Brain microvascular endothelial cell (primary cell): ENCODE data around the gene KREMEN2.

Experiments
- DNase-seq: peaks from one replicate; pipeline ENCODE4 v3.0.0-alpha.2; 2020
- H3K27ac ChIP-seq: fragments of 250-450 bp; sonication (Bioruptor Pico); 2 replicates; pipeline ENCODE4 v1.5.1; 2020; ENCODE audit warnings: mild to moderate bottlenecking, moderate library complexity
- H3K27me3 ChIP-seq: fragments of 250-450 bp; sonication (Bioruptor Pico); replicated peaks from 2 replicates; pipeline ENCODE4 v1.5.1; 2020; ENCODE audit warnings: mild to moderate bottlenecking
- H3K36me3 ChIP-seq: fragments of 250-450 bp; sonication (Bioruptor Pico); replicated peaks from 2 replicates; pipeline ENCODE4 v1.5.1; 2020; ENCODE audit warnings: mild to moderate bottlenecking
- H3K4me3 ChIP-seq: 2 replicates; pipeline ENCODE4 v1.5.1; 2011; ENCODE audit warnings: low read depth, mild to moderate bottlenecking, control low read depth, low read length, moderate library complexity
- in situ Hi-C: cut with HindIII; loops from 2 replicates; pipeline ENCODE4 v1.10.0; 2017; ENCODE audit warnings: low sequenced_read_pairs, low pct_ligation_motif_present
- TF ChIP-seq, protein P1 (sequence below): IDR thresholded peaks from 2 replicates; pipeline ENCODE4 v1.5.1; 2011; ENCODE audit warnings: low read depth, mild to moderate bottlenecking, moderate library complexity, low read length, control low read depth, inconsistent platforms; ENCODE audit errors: missing control alignments

KREMEN2 gene

DNA sequence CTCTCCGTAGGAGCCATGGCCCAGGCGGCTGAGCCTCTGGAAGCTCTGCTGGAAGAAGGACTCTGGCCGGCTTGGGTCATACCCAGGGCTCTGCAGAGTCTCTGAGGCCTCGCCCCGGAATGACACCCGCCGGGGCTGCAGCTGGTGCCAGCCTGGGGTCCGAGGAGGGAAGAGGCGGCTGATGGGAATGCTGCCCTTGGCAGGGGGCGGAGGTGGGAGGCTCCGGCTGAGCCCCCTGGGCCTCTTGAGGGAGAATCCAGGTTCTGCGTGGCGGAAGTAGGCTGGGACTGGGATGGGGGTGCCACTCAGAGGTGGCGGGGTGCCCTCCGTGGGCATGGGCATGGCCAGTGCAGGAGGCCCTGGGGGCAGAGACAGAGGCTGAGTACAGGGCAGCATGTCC is 12.6 kb downstream of the KREMEN2 start:
- DNase-seq = no peak
- Histone ChIP-seq H3K27ac (no peak overlapping the region), H3K27me3 (no peaks in the 10 kb centered on the region), H3K4me3 (no peak overlapping the region), H3K36me3 (no peaks in the 10 kb centered on the region)
- in situ Hi-C loops = no loop called here
- TF ChIP-seq, protein P1, sequence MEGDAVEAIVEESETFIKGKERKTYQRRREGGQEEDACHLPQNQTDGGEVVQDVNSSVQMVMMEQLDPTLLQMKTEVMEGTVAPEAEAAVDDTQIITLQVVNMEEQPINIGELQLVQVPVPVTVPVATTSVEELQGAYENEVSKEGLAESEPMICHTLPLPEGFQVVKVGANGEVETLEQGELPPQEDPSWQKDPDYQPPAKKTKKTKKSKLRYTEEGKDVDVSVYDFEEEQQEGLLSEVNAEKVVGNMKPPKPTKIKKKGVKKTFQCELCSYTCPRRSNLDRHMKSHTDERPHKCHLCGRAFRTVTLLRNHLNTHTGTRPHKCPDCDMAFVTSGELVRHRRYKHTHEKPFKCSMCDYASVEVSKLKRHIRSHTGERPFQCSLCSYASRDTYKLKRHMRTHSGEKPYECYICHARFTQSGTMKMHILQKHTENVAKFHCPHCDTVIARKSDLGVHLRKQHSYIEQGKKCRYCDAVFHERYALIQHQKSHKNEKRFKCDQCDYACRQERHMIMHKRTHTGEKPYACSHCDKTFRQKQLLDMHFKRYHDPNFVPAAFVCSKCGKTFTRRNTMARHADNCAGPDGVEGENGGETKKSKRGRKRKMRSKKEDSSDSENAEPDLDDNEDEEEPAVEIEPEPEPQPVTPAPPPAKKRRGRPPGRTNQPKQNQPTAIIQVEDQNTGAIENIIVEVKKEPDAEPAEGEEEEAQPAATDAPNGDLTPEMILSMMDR = no peak

DNA sequence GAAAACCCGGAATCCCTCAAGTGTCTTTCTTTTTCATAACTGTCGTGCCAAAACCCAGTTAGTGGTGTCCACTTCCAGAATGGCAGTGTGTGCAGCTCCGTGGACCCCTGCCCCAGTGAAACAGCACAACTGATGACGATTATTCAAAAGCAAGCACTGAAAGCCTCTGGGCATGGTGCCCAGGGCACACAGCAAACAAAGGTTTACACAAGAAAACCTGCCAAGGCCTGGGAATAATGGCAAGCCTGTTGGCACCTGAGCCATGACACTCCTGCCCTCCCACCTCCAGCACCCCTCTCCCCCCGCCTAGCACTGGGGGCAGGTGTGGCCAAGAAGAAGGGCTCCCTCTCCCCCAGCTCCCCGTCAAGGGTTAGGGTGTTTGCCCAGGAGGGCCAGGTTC is 13.4 kb downstream of the KREMEN2 start:
- no peak overlapping the region for H3K27ac ChIP-seq
- no peaks in the 10 kb centered on the region for H3K36me3 ChIP-seq
- TF ChIP-seq, protein P1 = no peak

DNA sequence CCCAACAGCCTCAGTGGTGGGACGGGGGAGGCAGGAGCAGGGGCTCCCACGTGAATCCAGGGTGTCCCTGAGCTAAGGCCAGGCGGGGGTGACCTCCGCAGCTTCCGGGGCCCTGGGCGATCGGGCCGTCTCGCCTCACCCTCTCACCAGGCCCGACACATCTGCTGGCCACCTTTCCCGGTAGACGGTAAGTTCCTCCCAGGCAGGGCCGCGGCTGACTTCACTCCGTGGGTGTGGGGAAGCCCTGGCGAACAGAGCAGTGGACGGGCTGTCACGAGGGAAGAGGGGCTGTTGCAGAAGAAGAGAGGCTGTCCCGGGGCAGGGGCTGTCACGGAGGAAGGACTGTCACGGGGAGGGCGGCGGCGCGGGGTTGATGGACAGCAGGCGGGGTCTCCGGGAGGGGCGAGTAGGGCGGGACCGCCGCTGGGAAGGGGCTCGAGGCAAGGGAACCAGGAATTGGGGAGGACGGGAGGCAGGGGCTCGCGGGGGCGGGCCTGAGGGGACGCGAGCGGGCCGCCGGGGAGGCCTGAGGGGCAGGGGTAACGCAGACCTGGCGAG is 15.7 kb downstream of the KREMEN2 start:
- in situ Hi-C loops = no loop called here
- DNase-seq = no peak
- H3K27me3 ChIP-seq = no peaks in the 10 kb centered on the region
- TF ChIP-seq, protein P1 = no peak
- no peaks in the 10 kb centered on the region for H3K36me3 ChIP-seq
- H3K27ac ChIP-seq = no peak overlapping the region
- H3K4me3 ChIP-seq = peak overlapping the region; percentile 74

More for the DNA sequence above, 13.4 kb downstream of the KREMEN2 start:
- DNase-seq = no peak
- Histone ChIP-seq H3K4me3 (no peak overlapping the region), H3K27me3 (no peaks in the 10 kb centered on the region)
- in situ Hi-C loops = no loop called here

DNA sequence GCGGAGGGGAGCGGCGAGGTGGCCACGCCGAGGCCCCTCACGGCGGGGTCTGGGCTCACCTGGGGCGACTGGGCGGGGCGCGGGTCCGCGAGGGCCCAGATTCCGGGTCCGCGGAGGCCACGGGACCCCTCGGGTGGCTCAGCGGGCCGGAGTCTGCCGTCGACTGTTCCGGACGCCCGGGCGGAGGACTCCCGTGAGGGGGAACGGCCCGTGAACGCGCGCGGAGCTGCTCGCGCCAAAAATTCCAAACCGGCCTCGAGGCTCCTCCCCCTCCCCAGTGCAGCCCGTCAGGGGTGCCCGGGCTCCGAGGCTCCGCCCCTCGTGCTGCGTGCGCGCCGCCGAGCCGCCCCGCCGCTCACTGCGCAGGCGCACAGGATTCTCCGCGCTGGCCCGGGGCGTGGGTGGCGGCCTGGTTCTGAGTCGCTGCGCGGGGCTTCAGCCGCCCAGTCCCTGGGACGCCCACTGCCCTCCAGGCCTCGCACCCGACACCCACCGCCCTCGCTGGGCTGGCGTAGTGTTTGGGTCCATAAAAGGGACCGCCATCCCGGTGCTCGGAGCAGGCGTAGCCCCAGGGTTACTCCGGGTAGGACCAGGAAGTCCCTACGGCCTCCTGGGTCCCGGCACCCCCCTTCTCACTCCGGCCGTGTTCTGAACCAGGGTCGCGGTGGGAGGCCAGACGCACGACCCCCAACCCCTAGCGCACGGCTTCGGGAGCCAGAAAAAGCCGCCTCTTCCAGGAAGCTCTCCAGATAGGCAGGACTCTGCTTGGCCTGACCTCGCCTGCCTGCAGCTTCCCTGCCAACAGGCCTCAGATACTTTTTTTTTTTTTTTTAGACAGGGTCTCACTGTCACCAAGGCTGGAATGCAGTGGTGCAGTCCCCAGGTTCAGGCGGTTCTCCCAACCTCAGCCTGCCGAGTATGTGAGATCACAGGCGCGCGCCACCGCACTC is 16.4 kb downstream of the KREMEN2 start, which contains the start of gene PKMYT1:
Gene PKMYT1 (minus strand): TSS at position 220 of the 950 bp plus-strand sequence. CDS start 789 bp downstream, outside the sequence.
- DNase-seq = peak; percentile 72
- peak within 1 kb of the TSS; percentile 62 for H3K27ac ChIP-seq
- TF ChIP-seq, protein P1 = no peak
- H3K27me3 ChIP-seq = no peaks in the 10 kb centered on the region
- H3K4me3 ChIP-seq = peak within 1 kb of the TSS; percentile 74
- in situ Hi-C loops = no loop called here
- no peaks in the 10 kb centered on the region for H3K36me3 ChIP-seq

DNA sequence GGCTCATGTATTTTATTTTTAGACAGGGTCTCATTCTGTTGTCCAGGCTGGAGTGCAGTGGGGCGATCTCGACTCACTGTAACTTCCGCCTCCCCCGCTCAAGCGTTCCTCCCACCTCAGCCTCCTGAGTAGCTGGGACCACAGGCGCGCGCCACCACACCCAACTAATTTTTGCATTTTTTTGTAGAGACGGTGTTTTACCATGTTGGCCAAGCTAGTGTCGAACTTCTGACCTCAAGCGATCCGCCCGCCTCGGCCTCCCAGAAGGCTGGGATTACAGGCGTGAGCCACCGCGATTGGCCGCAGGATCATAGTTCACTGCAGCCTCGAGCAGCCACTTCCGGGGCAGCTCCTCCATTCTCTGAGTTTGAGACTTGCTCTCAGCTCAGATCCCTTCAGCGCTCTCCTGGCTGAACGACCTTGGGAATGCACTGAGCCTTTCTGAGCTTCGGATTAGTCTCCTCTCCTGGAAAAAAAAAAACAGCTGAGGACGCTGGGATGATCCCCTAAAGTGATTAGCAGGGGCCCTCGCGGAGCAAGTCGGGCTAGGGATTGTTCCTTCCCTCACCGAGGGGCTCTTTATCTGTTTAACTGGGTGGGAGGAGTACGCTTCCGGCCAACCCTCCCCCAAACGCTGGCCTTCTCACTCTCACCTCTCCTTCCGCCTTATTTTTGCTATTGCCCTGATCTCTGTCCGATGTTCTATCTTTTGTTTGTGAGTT is 17.3 kb downstream of the KREMEN2 start:
- in situ Hi-C loops = no loop called here
- no peaks in the 10 kb centered on the region for H3K36me3 ChIP-seq
- TF ChIP-seq, protein P1 = no peak
- no peak for DNase-seq
- H3K4me3 ChIP-seq = no peak overlapping the region
- no peak overlapping the region for H3K27ac ChIP-seq
- H3K27me3 ChIP-seq = no peaks in the 10 kb centered on the region
